ENCODE measurements around the gene CA9.

CA9 gene

GRCh38 chr9:35696520-35697215, 22.9 kb downstream of the CA9 start:
- DNase-seq = peak; percentile 40

DNA sequence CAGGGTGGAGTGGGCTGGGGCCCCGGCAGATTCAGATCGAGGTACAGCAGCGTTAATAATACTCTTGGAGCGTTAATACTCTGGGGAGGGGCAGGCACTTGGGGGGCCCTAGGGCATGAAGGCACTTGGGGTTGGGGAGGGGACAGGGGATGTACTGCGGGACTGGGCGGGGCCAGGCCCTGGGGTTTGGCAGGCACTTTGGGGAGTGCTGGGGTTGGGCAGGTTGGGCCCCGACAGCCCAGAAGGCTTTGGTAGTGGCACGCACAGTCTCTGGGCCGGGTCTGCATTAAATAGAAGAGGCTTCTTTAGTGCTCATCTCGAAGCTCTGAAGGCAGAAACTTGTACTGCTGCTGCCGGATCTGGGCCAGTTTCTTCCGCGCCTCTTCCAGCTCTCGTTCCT, 23.8 kb downstream of the CA9 start:
- no peak for DNase-seq

DNA sequence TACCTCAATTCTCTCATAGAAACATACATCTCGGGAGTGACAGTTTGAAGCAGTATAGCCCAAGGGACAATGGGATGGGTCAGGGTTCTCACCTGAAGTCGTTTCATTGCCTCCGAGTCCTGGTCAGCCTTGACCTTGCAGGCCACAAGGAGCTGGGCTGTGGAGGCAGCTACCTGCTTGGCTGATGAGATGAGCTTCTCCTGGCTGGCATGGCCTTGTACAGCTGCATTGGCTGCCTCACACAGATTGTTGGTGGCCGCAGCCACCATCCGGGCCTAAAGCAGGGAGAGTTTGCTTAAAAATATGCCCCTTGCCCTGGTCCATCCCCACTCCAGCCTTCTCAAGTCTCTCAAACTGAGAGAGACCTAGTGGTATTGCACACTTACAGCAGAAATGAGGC, 24.5 kb downstream of the CA9 start:
- no peak for DNase-seq

GRCh38 chr9:35700031-35700430, 26.3 kb downstream of the CA9 start:
- DNase-seq = no peak

DNA sequence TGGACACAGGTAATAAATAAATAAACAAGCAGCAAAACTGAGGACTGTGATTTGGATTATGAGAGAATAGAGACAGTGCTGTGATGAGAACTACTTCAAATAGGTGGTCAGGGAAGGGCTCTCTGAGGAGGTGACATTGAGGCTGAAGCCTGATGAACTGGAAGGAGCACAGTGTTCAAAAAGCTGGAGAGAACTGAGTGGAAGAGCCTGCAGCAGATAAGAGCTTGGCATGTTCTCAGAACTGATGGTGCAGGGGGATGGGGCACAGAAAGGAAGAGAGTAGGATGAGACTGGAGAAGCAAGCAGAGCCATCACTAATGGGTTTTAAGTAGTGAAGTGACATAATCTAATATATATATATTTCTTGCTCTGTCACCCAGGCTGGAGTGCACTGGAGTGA, 27.2 kb downstream of the CA9 start:
- no peak for DNase-seq

GRCh38 chr9:35702696-35703095, 29.0 kb downstream of the CA9 start:
- no peak for DNase-seq

DNA sequence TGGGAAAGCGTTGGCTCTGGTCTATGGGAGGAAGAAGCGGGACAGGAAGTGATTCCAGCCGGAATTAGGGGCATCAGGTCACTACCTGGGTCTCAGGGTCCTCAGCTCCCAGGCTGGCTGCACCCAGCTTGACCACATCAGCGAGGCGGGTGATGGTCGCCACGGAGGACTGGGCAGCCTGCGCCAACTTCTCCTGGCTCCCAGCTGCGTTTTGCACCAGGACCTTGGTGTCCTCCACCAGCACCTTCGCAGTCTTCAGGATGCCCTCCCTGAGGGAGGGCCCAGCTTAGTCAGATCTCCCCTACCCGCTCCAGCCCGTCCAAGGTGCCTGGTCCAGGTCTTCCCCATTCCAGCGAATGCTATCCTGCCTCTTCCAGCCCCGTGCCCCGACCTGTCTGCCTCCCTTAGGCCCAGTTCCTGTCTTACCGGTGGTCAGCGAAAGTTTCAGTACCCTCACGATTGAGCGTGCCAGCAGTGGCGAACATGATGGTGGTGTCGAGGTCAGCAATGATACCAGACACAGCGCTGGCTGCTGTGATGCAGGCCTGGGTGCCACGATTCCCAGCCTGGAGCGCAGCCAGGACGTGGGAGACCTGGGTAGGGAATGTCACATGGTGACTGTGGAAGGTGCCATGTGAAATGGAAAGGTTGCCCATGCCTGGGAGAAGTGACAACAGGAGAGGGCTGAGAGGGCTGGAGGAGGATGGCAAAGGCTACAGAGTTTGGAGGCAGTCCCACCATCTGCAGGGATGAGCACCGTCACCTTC, 30.4 kb downstream of the CA9 start:
- no peak for DNase-seq

DNA sequence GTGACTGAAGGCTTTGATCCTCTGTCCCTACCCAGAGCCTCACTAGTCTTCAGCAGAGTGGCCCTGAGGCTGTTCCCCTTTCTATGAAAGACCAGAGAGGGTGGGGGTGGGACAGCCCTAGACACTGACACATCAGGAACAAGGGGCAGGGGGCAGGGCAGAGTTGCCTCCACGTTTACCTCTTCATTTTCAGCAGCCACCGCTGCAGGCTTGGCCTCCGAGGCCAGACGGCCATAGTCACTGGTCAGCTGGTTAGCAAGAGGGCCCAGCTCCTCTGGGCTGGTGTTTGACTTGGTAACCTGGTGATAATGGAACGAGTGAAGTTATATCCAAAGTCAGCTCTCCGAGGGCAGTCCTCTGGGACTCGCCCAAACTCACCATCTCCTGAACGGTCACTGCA, 31.6 kb downstream of the CA9 start:
- no peak for DNase-seq

GRCh38 chr9:35705836-35706430, 32.2 kb downstream of the CA9 start:
- DNase-seq = no peak

DNA sequence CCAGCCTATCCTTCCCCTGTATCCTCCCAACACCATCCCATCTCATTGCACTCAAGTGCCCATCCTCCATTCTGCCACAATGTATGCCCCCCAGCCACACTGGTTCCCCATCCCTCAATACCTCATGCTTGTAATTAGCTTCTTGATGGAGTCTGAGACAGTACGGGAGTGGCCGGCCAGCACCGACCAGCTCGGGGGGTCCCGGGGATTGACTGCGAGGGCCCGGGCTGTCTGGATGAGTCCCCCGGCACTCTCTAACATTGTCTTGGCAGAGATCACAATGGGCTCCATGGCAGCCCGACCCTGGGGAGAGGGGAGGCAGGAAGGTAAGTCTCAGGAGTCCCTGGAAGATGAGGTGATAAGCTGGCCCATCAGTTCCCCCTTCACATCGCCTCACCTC, 33.2 kb downstream of the CA9 start:
- no peak for DNase-seq

- no peak for DNase-seq
These were observed 34.4 kb downstream of the CA9 start for GRCh38 chr9:35708146-35708545.

GRCh38 chr9:35710818-35711500, 37.2 kb downstream of the CA9 start:
- no peak for DNase-seq

DNA sequence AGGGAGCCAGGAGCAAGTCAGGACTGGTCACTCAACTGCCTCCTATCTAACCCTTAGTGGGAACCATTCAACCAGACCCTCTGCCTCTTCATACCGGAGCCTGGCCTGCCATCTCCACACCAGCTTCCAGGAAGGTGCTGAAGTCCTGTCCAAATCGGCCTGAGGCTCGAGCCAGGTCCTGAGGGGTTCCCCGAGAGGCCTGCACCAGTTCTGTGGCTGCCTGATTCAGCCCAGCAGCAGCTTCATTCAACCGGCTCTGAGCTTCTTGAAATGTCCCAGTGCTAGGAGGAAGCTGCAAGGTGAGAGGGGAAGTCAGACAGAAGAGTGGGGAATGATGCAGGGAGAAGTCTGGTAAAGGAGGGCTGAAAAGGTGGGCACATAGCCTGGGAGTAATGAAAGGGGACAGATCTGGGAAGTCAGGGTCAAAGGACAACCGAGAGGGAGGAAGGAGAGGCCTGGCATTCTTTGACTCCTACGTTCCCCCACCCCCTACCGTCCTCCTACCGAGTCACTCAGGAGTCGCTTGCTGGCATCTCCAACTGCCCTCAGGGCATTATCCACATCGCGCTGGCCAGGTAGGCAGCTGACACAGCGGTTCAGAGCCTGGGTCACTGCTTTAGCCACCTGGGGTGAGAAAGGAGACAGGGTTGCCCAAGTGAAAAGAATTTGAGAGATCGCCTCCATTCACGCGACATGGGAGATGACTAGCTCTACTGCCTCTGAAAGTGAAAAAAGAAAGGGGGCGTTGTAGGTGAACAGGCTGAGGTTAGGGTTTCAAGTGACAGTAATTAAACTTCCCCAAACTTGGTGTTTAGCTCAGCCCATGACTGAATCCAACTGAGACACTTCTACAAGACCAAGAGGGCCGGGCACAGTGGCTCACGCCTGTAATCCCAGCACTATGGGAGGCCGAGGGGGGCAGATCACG, 38.0 kb downstream of the CA9 start:
- DNase-seq = no peak

- no peak for DNase-seq
These were observed 39.2 kb downstream of the CA9 start for GRCh38 chr9:35712762-35713400.

GRCh38 chr9:35713578-35713977, 39.9 kb downstream of the CA9 start:
- no peak for DNase-seq

DNA sequence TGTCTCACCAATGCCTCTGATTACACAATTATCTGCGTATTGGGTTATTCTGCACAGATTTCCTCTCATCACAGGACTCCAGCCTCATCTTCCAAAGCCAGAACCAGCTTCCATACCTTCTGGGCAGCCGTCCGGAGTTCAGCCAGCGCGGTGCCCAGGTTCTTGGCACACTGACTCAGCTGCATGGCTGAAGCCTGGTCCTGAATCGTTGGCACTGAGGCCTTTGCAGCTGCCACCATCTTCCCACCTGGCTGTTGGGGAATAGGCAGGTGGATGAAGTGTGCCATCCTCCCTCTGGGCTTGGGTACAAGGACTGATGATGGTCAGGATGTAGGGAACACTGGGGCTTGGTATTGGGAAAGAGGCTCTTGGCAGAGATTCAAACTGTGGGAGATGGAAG, 40.4 kb downstream of the CA9 start:
- no peak for DNase-seq

DNA sequence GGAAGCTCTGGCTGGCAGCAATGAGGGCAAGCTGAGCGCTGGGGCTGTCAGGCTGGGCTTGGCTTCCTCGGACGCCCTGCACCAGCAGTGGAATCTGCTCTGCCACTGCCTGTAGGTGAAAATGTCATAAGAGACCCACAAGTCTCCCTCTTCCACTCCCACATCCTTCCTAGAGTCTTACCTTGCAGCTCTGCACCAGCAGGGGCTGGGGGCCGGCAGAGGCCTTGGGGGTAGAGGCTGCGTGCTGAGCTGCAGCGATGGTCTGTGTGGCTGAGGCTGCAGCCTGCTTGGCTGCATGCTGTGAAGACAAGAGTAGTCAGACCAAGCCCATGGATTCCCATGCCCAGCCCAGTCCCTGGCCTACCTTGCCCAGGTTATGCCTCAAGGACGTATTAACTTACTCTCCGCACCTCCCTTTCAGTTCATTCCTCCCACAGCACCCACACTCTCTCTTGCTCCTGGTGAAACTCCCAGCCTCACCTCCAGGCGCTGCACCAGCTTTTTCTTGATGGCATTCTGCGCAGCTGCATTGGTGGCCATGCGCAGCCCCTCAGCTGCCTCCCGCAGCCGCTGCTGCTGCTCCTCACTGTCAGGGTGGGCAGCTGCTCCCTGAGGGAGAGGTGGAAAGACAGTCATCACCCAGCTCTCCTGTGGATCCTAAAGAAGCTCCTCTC, 41.0 kb downstream of the CA9 start:
- DNase-seq = no peak

DNA sequence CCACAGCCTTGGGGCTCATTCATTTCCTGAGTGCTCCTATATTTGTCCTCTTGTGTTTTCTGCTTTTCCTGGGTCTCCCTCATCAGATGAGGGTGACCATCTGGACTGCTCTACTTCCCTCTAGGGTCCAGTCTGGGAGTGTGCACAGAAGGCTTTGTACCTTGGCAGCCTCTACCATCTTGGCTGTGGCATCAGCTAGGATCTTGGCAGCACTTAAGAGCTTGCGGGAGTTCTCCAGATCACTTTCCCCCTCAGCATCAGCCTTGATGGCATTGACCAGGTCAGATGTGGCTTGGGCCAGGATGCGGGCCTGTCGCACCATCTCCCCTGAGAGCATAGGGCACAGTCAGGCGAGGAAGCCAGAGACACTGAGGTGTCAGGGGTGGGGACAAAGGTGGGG, 42.5 kb downstream of the CA9 start:
- DNase-seq = no peak

DNA sequence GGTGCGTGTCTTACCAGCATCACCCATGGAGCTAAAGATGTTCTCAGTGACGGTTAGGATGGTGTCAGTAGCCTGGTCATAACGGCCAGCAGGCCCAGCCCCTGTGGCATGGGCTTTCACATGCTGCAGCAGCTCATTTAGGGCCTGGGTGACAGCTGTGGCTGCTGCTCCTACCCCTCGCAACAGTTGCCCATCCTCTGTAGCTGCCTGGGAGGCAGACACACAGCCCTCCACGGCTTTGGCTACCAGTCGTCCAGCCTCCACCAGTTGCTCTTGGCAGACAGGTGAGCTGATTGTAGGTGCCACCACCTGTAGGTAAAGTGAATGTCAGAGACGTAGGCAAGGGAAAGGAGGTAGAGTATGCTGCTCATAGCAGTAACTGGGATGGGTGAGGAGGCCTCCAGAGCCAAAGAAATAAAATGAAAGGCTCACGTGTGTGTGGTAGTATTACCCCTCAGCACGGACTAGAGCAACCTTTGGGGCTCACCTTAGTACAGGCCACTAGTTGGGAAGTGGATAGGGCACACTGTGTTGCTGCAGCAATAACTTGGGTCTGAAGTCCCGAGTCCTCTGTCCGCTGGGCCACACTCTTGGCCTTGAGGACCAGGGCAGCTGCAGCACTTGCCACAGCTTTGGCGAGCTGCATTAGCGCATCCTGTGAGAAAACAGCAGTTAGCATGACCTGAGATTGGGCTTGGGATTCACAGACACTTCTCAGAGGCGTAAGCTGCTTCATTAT, 43.6 kb downstream of the CA9 start:
- no peak for DNase-seq

DNA sequence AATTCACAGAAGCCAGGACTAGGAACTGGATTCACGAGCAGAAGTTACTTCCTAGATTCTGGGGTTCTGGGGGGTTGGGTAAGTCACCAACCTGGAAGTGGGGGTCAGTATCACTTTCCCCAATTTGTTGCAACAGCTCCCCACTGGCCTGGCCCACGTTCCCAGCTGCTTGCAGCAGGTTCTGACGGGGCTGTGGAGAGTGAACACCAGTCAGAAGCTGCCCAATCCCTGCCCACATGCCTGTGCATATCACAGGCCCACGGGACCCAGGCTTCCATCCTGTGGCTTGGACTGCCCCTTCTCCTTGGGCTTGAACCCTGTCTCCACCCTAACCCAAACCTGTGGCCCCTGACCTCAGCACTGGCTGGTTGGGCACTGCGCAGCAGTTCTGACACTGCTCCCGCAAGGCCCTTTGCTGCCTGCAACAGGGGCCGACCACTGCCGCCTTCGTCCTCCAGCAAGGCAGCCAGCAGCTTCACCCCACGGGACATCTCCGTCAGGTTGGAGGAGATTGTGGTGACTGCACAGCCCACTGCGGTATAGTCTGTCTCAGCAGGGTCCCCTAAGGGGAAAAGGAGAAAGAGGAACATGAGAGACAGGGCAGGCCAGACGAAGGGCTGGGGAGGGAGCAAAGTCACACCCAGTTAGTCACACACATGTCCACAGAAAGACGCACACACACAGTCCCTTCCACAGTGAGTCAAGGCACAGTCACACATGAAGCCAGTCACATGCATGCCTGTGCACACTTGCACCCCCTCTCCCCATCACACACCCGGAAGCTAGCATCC, 45.2 kb downstream of the CA9 start:
- DNase-seq = no peak
